A549 treated with dexamethasone at 1 μM for 4 hours (cell line): ENCODE data around the gene SH3RF2. TPM values are rescaled to one million over a fixed set of nuclear protein-coding genes. Genes with fewer than 3 reads are reported as not detected.

Experiments
- total RNA-seq: library from RNA; stranded (reverse); fragments of 200-300 nt; extraction: Qiagen RNA extraction; gene quantifications from 5 replicates; pipeline ENCODE4 v1.2.3, GENCODE V29; 2022

The SH3RF2 gene, protein sequence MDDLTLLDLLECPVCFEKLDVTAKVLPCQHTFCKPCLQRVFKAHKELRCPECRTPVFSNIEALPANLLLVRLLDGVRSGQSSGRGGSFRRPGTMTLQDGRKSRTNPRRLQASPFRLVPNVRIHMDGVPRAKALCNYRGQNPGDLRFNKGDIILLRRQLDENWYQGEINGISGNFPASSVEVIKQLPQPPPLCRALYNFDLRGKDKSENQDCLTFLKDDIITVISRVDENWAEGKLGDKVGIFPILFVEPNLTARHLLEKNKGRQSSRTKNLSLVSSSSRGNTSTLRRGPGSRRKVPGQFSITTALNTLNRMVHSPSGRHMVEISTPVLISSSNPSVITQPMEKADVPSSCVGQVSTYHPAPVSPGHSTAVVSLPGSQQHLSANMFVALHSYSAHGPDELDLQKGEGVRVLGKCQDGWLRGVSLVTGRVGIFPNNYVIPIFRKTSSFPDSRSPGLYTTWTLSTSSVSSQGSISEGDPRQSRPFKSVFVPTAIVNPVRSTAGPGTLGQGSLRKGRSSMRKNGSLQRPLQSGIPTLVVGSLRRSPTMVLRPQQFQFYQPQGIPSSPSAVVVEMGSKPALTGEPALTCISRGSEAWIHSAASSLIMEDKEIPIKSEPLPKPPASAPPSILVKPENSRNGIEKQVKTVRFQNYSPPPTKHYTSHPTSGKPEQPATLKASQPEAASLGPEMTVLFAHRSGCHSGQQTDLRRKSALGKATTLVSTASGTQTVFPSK
- 1.9 to 3.1 TPM (median 2.2 TPM) in 5 replicates for total RNA-seq

GRCh38 chr5:145936401-145937131 lies at the start of gene SH3RF2:
SH3RF2 (plus strand) TSS chr5:145936578; CDS start chr5:145937929, 1,351 bp downstream.

DNA sequence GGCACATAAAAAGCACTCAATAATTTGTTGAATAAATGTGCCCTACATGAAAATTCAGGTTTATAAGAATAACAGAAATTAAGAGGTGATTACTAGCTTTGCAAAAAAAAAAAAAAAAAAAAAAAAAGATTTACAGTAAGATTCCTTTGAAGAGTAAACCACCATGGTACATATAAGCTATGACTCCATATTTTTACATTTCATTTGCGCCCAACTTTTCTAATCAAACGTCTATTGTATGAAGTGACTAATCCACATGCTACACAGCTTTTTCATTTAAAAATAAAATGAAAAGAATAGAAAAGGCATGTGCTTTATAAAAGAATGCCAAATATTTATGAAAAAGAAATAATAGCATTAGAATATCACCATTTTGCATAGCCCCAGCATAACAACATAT lies 169.1 kb downstream of the SH3RF2 start, which contains the start of gene PLAC8L1:
TSS of gene PLAC8L1 (minus strand) at position 101 of the 400 bp plus-strand sequence. CDS start 1,266 bp downstream, outside the sequence.

Other genes starting within 250 kb of the SH3RF2 start
- gene PRELID2, start 101.2 kb upstream of the SH3RF2 start, total RNA-seq: 8.0 to 10.4 TPM (median 9.8 TPM) in 5 replicates
- gene GRXCR2, start 63.6 kb upstream of the SH3RF2 start, total RNA-seq: not detected in 5 replicates
- 0.21 to 0.38 TPM (median 0.27 TPM) in 3 of 5 replicates, not detected in the others for gene PLAC8L1, start 169.0 kb downstream of the SH3RF2 start, total RNA-seq
- 57.3 to 68.7 TPM (median 62.8 TPM) in 5 replicates for gene LARS1, start 246.1 kb downstream of the SH3RF2 start, total RNA-seq